Measurements from ENCODE around the gene IGSF5. TPM values are rescaled to one million over a fixed set of nuclear protein-coding genes. Genes with fewer than 3 reads are reported as not detected.

The IGSF5 gene
- polyA plus RNA-seq, 1 experiment, result not detected

DNA sequence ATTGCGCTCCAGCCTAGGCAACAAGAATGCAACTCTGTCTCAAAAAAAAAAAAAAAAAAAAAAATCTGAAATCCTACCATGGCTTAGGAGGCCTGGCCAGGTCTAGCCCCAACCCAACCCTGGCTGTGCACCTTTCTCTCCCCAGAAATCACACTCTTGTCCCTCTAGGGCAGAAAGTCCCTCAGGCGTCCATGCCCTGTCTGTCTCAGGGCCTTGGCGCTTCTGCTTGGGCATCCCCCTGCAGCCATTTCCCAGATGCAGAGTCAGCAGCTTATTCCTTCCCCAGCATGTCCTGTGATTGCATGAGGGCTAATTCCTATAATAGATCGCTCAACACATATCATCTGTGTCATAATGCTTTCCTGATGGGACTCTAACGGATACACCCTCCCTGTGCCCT, 65.0 kb downstream of the IGSF5 start:
- Histone ChIP-seq H3K4me3 (ENCODE audit: low read depth, low read length) (no peak overlapping the region), H3K27me3 (ENCODE audit: control insufficient read depth, insufficient read depth, low read length) (no peaks in the 10 kb centered on the region), H3K36me3 (ENCODE audit: control insufficient read depth, insufficient read depth, low read length) (no peaks in the 10 kb centered on the region)
- DNase-seq (ENCODE audit: low read depth), result no peak
- TF ChIP-seq, protein P1, sequence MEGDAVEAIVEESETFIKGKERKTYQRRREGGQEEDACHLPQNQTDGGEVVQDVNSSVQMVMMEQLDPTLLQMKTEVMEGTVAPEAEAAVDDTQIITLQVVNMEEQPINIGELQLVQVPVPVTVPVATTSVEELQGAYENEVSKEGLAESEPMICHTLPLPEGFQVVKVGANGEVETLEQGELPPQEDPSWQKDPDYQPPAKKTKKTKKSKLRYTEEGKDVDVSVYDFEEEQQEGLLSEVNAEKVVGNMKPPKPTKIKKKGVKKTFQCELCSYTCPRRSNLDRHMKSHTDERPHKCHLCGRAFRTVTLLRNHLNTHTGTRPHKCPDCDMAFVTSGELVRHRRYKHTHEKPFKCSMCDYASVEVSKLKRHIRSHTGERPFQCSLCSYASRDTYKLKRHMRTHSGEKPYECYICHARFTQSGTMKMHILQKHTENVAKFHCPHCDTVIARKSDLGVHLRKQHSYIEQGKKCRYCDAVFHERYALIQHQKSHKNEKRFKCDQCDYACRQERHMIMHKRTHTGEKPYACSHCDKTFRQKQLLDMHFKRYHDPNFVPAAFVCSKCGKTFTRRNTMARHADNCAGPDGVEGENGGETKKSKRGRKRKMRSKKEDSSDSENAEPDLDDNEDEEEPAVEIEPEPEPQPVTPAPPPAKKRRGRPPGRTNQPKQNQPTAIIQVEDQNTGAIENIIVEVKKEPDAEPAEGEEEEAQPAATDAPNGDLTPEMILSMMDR (IDR thresholded peaks at IDR 0.05; ENCODE audit: insufficient read depth, low read depth, low read length), result no peak
- POLR2A ChIA-PET, result no interaction called here
- CTCF ChIA-PET, result no interaction called here

DNA sequence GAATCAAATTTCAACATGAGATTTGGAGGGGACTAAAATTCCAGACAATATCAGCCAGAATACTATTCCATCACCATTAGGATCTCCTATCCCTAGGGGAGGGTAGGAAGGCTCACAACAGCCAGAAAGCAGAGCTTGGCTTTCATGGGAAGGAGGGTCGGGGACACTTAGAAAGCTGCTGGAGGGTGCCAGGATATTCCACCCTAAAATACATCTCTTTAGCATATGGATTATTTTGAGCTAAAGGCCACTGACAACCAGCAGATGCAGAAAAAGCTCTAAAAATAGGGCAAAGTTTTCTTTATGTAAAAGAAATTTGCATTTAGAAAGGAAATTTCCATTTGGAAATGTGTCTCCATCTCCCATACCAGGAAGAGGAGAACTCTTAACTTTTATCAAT, 68.0 kb downstream of the IGSF5 start:
- no peak overlapping the region for H3K4me3 ChIP-seq (ENCODE audit: low read depth, low read length)
- CTCF ChIA-PET, result no interaction called here
- DNase-seq (ENCODE audit: low read depth), result no peak
- TF ChIP-seq, protein P1 (IDR thresholded peaks at IDR 0.05; ENCODE audit: insufficient read depth, low read depth, low read length), result no peak
- POLR2A ChIA-PET, result no interaction called here
- no peaks in the 10 kb centered on the region for H3K36me3 ChIP-seq (ENCODE audit: control insufficient read depth, insufficient read depth, low read length)
- H3K27me3 ChIP-seq (ENCODE audit: control insufficient read depth, insufficient read depth, low read length), result no peaks in the 10 kb centered on the region

- ChIA-PET CTCF (no interaction called here), POLR2A (no interaction called here)
- DNase-seq (ENCODE audit: low read depth), result no peak
- Histone ChIP-seq H3K4me3 (ENCODE audit: low read depth, low read length) (no peak overlapping the region), H3K27me3 (ENCODE audit: control insufficient read depth, insufficient read depth, low read length) (no peaks in the 10 kb centered on the region), H3K36me3 (ENCODE audit: control insufficient read depth, insufficient read depth, low read length) (no peaks in the 10 kb centered on the region)
- TF ChIP-seq, protein P1 (IDR thresholded peaks at IDR 0.05; ENCODE audit: insufficient read depth, low read depth, low read length), result no peak
These were observed 73.6 kb downstream of the IGSF5 start for GRCh38 chr21:39818557-39818956.

- CTCF ChIA-PET, result no interaction called here
- no peaks in the 10 kb centered on the region for H3K36me3 ChIP-seq (ENCODE audit: control insufficient read depth, insufficient read depth, low read length)
- no peak for DNase-seq (ENCODE audit: low read depth)
- TF ChIP-seq, protein P1 (IDR thresholded peaks at IDR 0.05; ENCODE audit: insufficient read depth, low read depth, low read length), result no peak
- POLR2A ChIA-PET, result no interaction called here
- H3K4me3 ChIP-seq (ENCODE audit: low read depth, low read length), result no peak overlapping the region
- no peaks in the 10 kb centered on the region for H3K27me3 ChIP-seq (ENCODE audit: control insufficient read depth, insufficient read depth, low read length)
These were observed 77.1 kb downstream of the IGSF5 start for GRCh38 chr21:39822042-39822441.

- H3K4me3 ChIP-seq (ENCODE audit: low read depth, low read length), result no peak overlapping the region
- no peaks in the 10 kb centered on the region for H3K36me3 ChIP-seq (ENCODE audit: control insufficient read depth, insufficient read depth, low read length)
- no peak for DNase-seq (ENCODE audit: low read depth)
- no peaks in the 10 kb centered on the region for H3K27me3 ChIP-seq (ENCODE audit: control insufficient read depth, insufficient read depth, low read length)
- TF ChIP-seq, protein P1 (IDR thresholded peaks at IDR 0.05; ENCODE audit: insufficient read depth, low read depth, low read length), result no peak
- ChIA-PET CTCF (interaction anchor here (0.6 kb wide), 1 partner anchor 280 kb away, joined by 4 read pairs; no protein-coding TSS in a partner anchor), POLR2A (no interaction called here)
These were observed 80.3 kb downstream of the IGSF5 start for GRCh38 chr21:39825250-39825649.
